H1 (cell line): ENCODE results near the gene HACD1. TPM values are rescaled to one million over a fixed set of nuclear protein-coding genes. Genes with fewer than 3 reads are reported as not detected.

Experiments
- CTCF ChIA-PET: fragments of 300-600 bp; sonication (Branson Sonifier 250); formaldehyde crosslinking; loops from one replicate; lab custom pipeline; 2021; ENCODE audit not compliant: partially characterized antibody; lab: Charles Lee
- POLR2A ChIA-PET: fragments of 300-600 bp; sonication (Branson Sonifier 250); formaldehyde crosslinking; loops from one replicate; lab custom pipeline; 2021; ENCODE audit warnings: inconsistent platforms; ENCODE audit not compliant: partially characterized antibody; lab: Charles Lee
- DNase-seq, 2 experiments: peaks; one replicate each; pipeline versions ENCODE4 v3.0.0 to v3.0.0-alpha.2; 2010 to 2022; ENCODE audit warnings: low spot score in 2 of 2, low read depth in 1 of 2, mixed read lengths in 1 of 2
- FAIRE-seq: peaks from 2 replicates; lab custom pipeline; 2011; peaks lifted over from hg19 to GRCh38; lab: Jason Lieb, UNC
- H2AFZ ChIP-seq: 2 replicates; pipeline ENCODE4 v1.8.1; 2012; ENCODE audit warnings: low read length, inconsistent platforms
- H2AK5ac ChIP-seq: 2 replicates; pipeline ENCODE4 v1.6.1; 2013; ENCODE audit warnings: low read depth, low read length
- H2BK120ac ChIP-seq: replicated peaks from 2 replicates; pipeline ENCODE3; 2013; ENCODE audit warnings: low read depth, low read length, inconsistent platforms
- H2BK12ac ChIP-seq: 2 replicates; pipeline ENCODE4 v1.6.1; 2013; ENCODE audit warnings: low read depth, low read length
- H2BK15ac ChIP-seq: 2 replicates; pipeline ENCODE4 v1.6.1; 2013; ENCODE audit warnings: low read length
- H2BK20ac ChIP-seq: 2 replicates; pipeline ENCODE4 v1.6.1; 2013; ENCODE audit warnings: low read length
- H2BK5ac ChIP-seq: 2 replicates; pipeline ENCODE4 v1.6.1; 2013; ENCODE audit warnings: low read depth, low read length
- H3K14ac ChIP-seq: 2 replicates; pipeline ENCODE4 v1.6.1; 2013; ENCODE audit warnings: inconsistent platforms; ENCODE audit not compliant: insufficient read length
- H3K18ac ChIP-seq: 2 replicates; pipeline ENCODE4 v1.6.1; 2013; ENCODE audit warnings: low read length; ENCODE audit errors: extremely low read depth
- H3K23ac ChIP-seq: 2 replicates; pipeline ENCODE4 v1.6.1; 2013; ENCODE audit warnings: inconsistent platforms; ENCODE audit not compliant: insufficient read length
- H3K23me2 ChIP-seq: 2 replicates; pipeline ENCODE4 v1.6.1; 2013; ENCODE audit warnings: low read depth, low read length
- H3K27ac ChIP-seq: 2 replicates; pipeline ENCODE4 v1.6.1; 2011; ENCODE audit warnings: low read depth, low read length, inconsistent platforms
- H3K27me3 ChIP-seq, 4 experiments: replicated peaks in 1 of 4; 1 replicate in 1 of 4; 2 replicates in 3 of 4; pipeline versions ENCODE4 v1.6.1 to v1.8.1; 2011 to 2013; ENCODE audit warnings: low read length in 3 of 4, mild to moderate bottlenecking in 3 of 4, inconsistent platforms in 2 of 4, mixed read lengths in 2 of 4, moderate library complexity in 1 of 4; ENCODE audit not compliant: control insufficient read depth in 3 of 4, insufficient read depth in 3 of 4; ENCODE audit errors: extremely low read depth in 1 of 4
- H3K36me3 ChIP-seq, 4 experiments: 2 replicates each; pipeline versions ENCODE4 v1.6.1 to v1.8.1; 2011 to 2013; ENCODE audit warnings: mild to moderate bottlenecking in 4 of 4, low read length in 3 of 4, moderate library complexity in 2 of 4, control low read depth in 1 of 4, inconsistent platforms in 1 of 4; ENCODE audit not compliant: insufficient read depth in 4 of 4, control insufficient read depth in 2 of 4
- H3K4ac ChIP-seq: replicated peaks from 2 replicates; pipeline ENCODE3; 2013; ENCODE audit warnings: low read length, low read depth, mixed read lengths, inconsistent platforms; ENCODE audit not compliant: insufficient read length
- H3K4me1 ChIP-seq, 4 experiments: replicated peaks in 1 of 4; 1 replicate in 1 of 4; 2 replicates in 3 of 4; pipeline versions ENCODE4 v1.6.1 to v1.8.1; 2011 to 2013; ENCODE audit warnings: low read length in 3 of 4, inconsistent platforms in 2 of 4, mixed read lengths in 1 of 4; ENCODE audit not compliant: insufficient read depth in 4 of 4, control insufficient read depth in 3 of 4
- H3K4me2 ChIP-seq, 2 experiments: 2 replicates each; pipeline versions ENCODE4 v1.6.1 to v1.8.1; 2011 to 2013; ENCODE audit warnings: low read depth in 2 of 2, low read length in 2 of 2, control low read depth in 1 of 2, inconsistent platforms in 1 of 2, mild to moderate bottlenecking in 1 of 2; ENCODE audit not compliant: insufficient read depth in 1 of 2
- H3K4me3 ChIP-seq, 4 experiments: fragments of 200-600, 300-600 bp in 1 of 4; sonication (generic), shearing (Covaris generic), sonication (Bioruptor Twin) in 1 of 4; 2 replicates each; pipeline versions ENCODE4 v1.5.1 to v1.8.1; 2011 to 2016; ENCODE audit warnings: low read length in 4 of 4, low read depth in 3 of 4, control low read depth in 2 of 4, inconsistent platforms in 2 of 4, mild to moderate bottlenecking in 2 of 4, mixed read lengths in 1 of 4, moderate library complexity in 1 of 4; ENCODE audit not compliant: insufficient read depth in 2 of 4; ENCODE audit errors: extremely low read depth in 1 of 4
- H3K56ac ChIP-seq: replicated peaks from 2 replicates; pipeline ENCODE3; 2013; ENCODE audit warnings: low read depth, mild to moderate bottlenecking, mixed read lengths, low read length, inconsistent platforms; ENCODE audit not compliant: insufficient read length
- H3K79me1 ChIP-seq: 2 replicates; pipeline ENCODE4 v1.6.1; 2013; ENCODE audit warnings: low read depth, low read length, control low read depth
- H3K79me2 ChIP-seq, 2 experiments: 2 replicates each; pipeline versions ENCODE4 v1.6.1 to v1.8.1; 2012 to 2013; ENCODE audit warnings: low read length in 2 of 2, mild to moderate bottlenecking in 2 of 2, inconsistent platforms in 1 of 2; ENCODE audit not compliant: insufficient read depth in 2 of 2, control insufficient read depth in 1 of 2
- H3K9ac ChIP-seq, 4 experiments: replicated peaks in 1 of 4; 1 replicate in 1 of 4; 2 replicates in 3 of 4; pipeline versions ENCODE4 v1.6.1 to v1.8.1; 2011 to 2013; ENCODE audit warnings: low read depth in 3 of 4, low read length in 3 of 4, control low read depth in 2 of 4, mild to moderate bottlenecking in 2 of 4, moderate library complexity in 2 of 4, inconsistent platforms in 1 of 4; ENCODE audit errors: extremely low read depth in 1 of 4
- H3K9me3 ChIP-seq, 2 experiments: 2 replicates each; pipeline versions ENCODE4 v1.6.1 to v1.8.1; 2012 to 2013; ENCODE audit warnings: mild to moderate bottlenecking in 2 of 2, moderate library complexity in 2 of 2, control low read depth in 1 of 2, inconsistent platforms in 1 of 2, low read depth in 1 of 2, low read length in 1 of 2, mixed read lengths in 1 of 2; ENCODE audit not compliant: insufficient read depth in 2 of 2
- H4K20me1 ChIP-seq, 2 experiments: replicated peaks in 1 of 2; 2 replicates each; pipeline versions ENCODE3 to v1.8.1; 2011 to 2013; ENCODE audit warnings: inconsistent platforms in 2 of 2, low read length in 2 of 2, mild to moderate bottlenecking in 1 of 2; ENCODE audit not compliant: insufficient read depth in 2 of 2, control insufficient read depth in 1 of 2
- H4K5ac ChIP-seq: 2 replicates; pipeline ENCODE4 v1.6.1; 2013; ENCODE audit warnings: low read length, low read depth, mixed read lengths, inconsistent platforms; ENCODE audit not compliant: insufficient read length
- H4K8ac ChIP-seq: 2 replicates; pipeline ENCODE4 v1.8.0; 2013; ENCODE audit warnings: mild to moderate bottlenecking, moderate library complexity, low read length, inconsistent platforms; ENCODE audit not compliant: insufficient read depth; ENCODE audit errors: extremely low read depth
- H4K91ac ChIP-seq: replicated peaks from 2 replicates; pipeline ENCODE3; 2013; ENCODE audit warnings: low read length, mixed read lengths, inconsistent platforms; ENCODE audit not compliant: insufficient read length
- CHD2 ChIP-seq: IDR thresholded peaks from 2 replicates; pipeline ENCODE4 v1.6.1; 2012; ENCODE audit warnings: low read length, improper control_type of control experiment
- EP300 ChIP-seq, 2 experiments: IDR thresholded peaks; 1 replicate in 1 of 2; 2 replicates in 1 of 2; pipeline ENCODE4 v1.6.1; 2011 to 2012; ENCODE audit warnings: low read depth in 2 of 2, low read length in 2 of 2, mild to moderate bottlenecking in 2 of 2, borderline replicate concordance in 1 of 2, inconsistent platforms in 1 of 2, moderate library complexity in 1 of 2
- SP4 ChIP-seq: IDR thresholded peaks from 2 replicates; pipeline ENCODE4 v1.6.1; 2012; ENCODE audit warnings: low read length, inconsistent platforms
- ZNF274 ChIP-seq: IDR thresholded peaks from 2 replicates; pipeline ENCODE4 v1.7.0; 2012; ENCODE audit warnings: low read length, borderline replicate concordance; ENCODE audit errors: extremely low read depth
- WGBS, 2 experiments: shearing (Covaris generic) in 1 of 2; methylation state at CpG; one replicate each; pipeline versions ENCODE4 v1.1.6 to v1.1.7; 2013 to 2015; ENCODE audit warnings: low lambda C conversion rate in 2 of 2, mixed read lengths in 2 of 2, inconsistent platforms in 1 of 2, low coverage in 1 of 2, missing lambda C conversion rate in 1 of 2; ENCODE audit not compliant: insufficient replicate concordance in 2 of 2, insufficient coverage in 1 of 2, insufficient read length in 1 of 2; ENCODE audit errors: extremely low coverage in 1 of 2, missing lambda C conversion rate in 1 of 2; 5-methylcytosine and 5-hydroxymethylcytosine counted together
- polyA plus RNA-seq, 7 experiments: library from polyadenylated mRNA; depleted of rRNA in 3 of 7; stranded (reverse) in 5 of 7; unstranded in 2 of 7; fragments of >200 nt in 5 of 7; fragments of 200-250 nt in 2 of 7; gene quantifications; 1 replicate in 5 of 7; 2 replicates in 1 of 7; 4 replicates in 1 of 7; pipeline versions ENCODE4 v1.2.1 to v1.2.3, GENCODE V29; 2011 to 2013; ENCODE audit warnings: missing spikeins in 2 of 7, mixed read lengths in 2 of 7
- total RNA-seq: library from RNA; stranded (reverse); fragmentation: NEBNext Ultra II Directional; extraction: Animal tissue kit (Norgen Biotek cat#: 25700); gene quantifications from 2 replicates; pipeline ENCODE4 v1.2.1, GENCODE V29; 2021
- TF ChIP-seq, protein P1 (sequence below): IDR thresholded peaks from 2 replicates; pipeline ENCODE4 v1.6.1; 2011; ENCODE audit warnings: low read length, improper control_type of control experiment
- TF ChIP-seq, protein P2 (sequence below): IDR thresholded peaks from 2 replicates; pipeline ENCODE4 v1.6.1; 2012; ENCODE audit warnings: inconsistent platforms

Gene HACD1
- total and polyA plus RNA-seq, 2 of the 8 experiments (the other 6 are each of a cell fraction or from before 2014, with no cell fraction given) = 18.7 to 30.8 TPM

DNA sequence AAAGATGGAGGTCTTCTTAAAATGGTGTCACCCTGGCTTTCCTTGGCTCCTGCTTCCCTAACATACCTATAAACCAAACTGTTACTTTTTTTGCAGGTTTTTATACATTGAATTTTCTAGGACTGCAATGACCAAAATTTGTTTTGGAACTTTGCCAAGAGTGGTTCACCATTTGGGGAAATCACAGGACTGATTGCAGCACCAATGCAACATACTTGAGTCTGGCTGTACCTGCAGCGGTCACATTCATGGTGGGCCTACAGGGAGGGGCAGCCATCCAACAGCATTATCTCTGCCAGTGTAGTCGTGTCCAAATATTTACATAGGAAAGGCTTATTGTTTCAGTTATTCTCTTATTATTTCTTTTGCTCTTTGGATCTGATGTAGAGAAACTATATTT, 69.0 kb downstream of the HACD1 start:
- Histone ChIP-seq H3K27me3 (no peaks in the 10 kb centered on the region), H3K23ac (no peak overlapping the region), H4K8ac (no peak overlapping the region), H4K20me1 (no peaks in the 10 kb centered on the region), H2BK12ac (no peak overlapping the region), H3K79me2 (no peaks in the 10 kb centered on the region; a peak in 1 of 4 replicates), H2BK20ac (no peak overlapping the region), H3K9ac (no peak overlapping the region), H3K56ac (no peak overlapping the region), H3K36me3 (no peaks in the 10 kb centered on the region), H3K4me2 (no peak overlapping the region), H3K4ac (no peak overlapping the region), H3K9me3 (peaks cover 0 to 4% of the 10 kb centered on the region in 2 experiments; a peak in 1 of 4 replicates), H3K23me2 (no peaks in the 10 kb centered on the region), H2BK15ac (no peak overlapping the region), H2AK5ac (no peak overlapping the region), H4K5ac (no peak overlapping the region), H2AFZ (no peak overlapping the region), H2BK120ac (no peak overlapping the region), H3K4me3 (no peak overlapping the region), H3K27ac (no peak overlapping the region), H2BK5ac (no peak overlapping the region), H3K79me1 (no peaks in the 10 kb centered on the region), H3K14ac (no peak overlapping the region), H3K18ac (no peak overlapping the region), H3K4me1 (no peaks in the 10 kb centered on the region), H4K91ac (no peak overlapping the region)
- ChIA-PET CTCF (interaction anchor here (1.3 to 1.6 kb wide), 2 partner anchors 8 to 172 kb away, joined by 5 to 6 read pairs; no protein-coding TSS in a partner anchor), POLR2A (no interaction called here)
- 85% methylated on average over 2 of the region's 2 CpGs; no CpG with 5 or more reads in 1 of the 2 experiments for WGBS, 2 experiments
- FAIRE-seq (no peak), DNase-seq (no peak)
- TF ChIP-seq SP4 (no peak), CHD2 (no peak), ZNF274 (no peak), EP300 (IDR thresholded peaks at IDR 0.05; ENCODE audit: borderline replicate concordance in 1 of 2, low read depth in 2 of 2, low read length in 2 of 2) (no peak)
- TF ChIP-seq, protein P1, sequence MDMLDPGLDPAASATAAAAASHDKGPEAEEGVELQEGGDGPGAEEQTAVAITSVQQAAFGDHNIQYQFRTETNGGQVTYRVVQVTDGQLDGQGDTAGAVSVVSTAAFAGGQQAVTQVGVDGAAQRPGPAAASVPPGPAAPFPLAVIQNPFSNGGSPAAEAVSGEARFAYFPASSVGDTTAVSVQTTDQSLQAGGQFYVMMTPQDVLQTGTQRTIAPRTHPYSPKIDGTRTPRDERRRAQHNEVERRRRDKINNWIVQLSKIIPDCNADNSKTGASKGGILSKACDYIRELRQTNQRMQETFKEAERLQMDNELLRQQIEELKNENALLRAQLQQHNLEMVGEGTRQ = no peak
- TF ChIP-seq, protein P2, sequence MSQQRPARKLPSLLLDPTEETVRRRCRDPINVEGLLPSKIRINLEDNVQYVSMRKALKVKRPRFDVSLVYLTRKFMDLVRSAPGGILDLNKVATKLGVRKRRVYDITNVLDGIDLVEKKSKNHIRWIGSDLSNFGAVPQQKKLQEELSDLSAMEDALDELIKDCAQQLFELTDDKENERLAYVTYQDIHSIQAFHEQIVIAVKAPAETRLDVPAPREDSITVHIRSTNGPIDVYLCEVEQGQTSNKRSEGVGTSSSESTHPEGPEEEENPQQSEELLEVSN = no peak
